Stimulated activated CD8-positive, alpha-beta memory T cell treated with anti-CD3 and anti-CD28 coated beads, Interleukin-15, amount 100 ng/mL, for 24 hours (primary cell): Measurements from ENCODE around the gene FGF14.

Experiments used
- DNase-seq: peaks from one replicate; pipeline ENCODE4 v3.0.0-alpha.2; 2020; ENCODE audit warnings: low read depth

FGF14 gene

GRCh38 chr13:102250448-102250847, 151.4 kb downstream of the FGF14 start:
- no peak for DNase-seq

- no peak for DNase-seq
These were observed 157.1 kb downstream of the FGF14 start for GRCh38 chr13:102244607-102245227.

- no peak for DNase-seq
These were observed 161.7 kb downstream of the FGF14 start for GRCh38 chr13:102240110-102240509.

GRCh38 chr13:102237230-102237629, 164.6 kb downstream of the FGF14 start:
- DNase-seq = no peak

GRCh38 chr13:102236830-102237229, 165.0 kb downstream of the FGF14 start:
- no peak for DNase-seq

GRCh38 chr13:102236341-102236740, 165.5 kb downstream of the FGF14 start:
- no peak for DNase-seq

GRCh38 chr13:102235689-102236088, 166.2 kb downstream of the FGF14 start:
- DNase-seq = no peak

GRCh38 chr13:102234618-102235017, 167.2 kb downstream of the FGF14 start:
- no peak for DNase-seq

GRCh38 chr13:102233566-102234208, 168.2 kb downstream of the FGF14 start:
- no peak for DNase-seq

- DNase-seq = no peak
These were observed 170.4 kb downstream of the FGF14 start for GRCh38 chr13:102231479-102231878.

GRCh38 chr13:102227741-102228140, 174.1 kb downstream of the FGF14 start:
- DNase-seq = no peak

- DNase-seq = no peak
These were observed 175.3 kb downstream of the FGF14 start for GRCh38 chr13:102226591-102226990.

- DNase-seq = no peak
These were observed 176.0 kb downstream of the FGF14 start for GRCh38 chr13:102225892-102226291.

- DNase-seq = no peak
These were observed 181.1 kb downstream of the FGF14 start for GRCh38 chr13:102220681-102221228.

- no peak for DNase-seq
These were observed 186.9 kb downstream of the FGF14 start for GRCh38 chr13:102214956-102215355.

- no peak for DNase-seq
These were observed 189.1 kb downstream of the FGF14 start for GRCh38 chr13:102212729-102213128.

- no peak for DNase-seq
These were observed 193.5 kb downstream of the FGF14 start for GRCh38 chr13:102208347-102208746.

GRCh38 chr13:102207680-102208342, 194.0 kb downstream of the FGF14 start:
- DNase-seq = no peak

GRCh38 chr13:102203718-102204117, 198.1 kb downstream of the FGF14 start:
- DNase-seq = no peak

- DNase-seq = no peak
These were observed 203.2 kb downstream of the FGF14 start for GRCh38 chr13:102198418-102199311.

- no peak for DNase-seq
These were observed 204.7 kb downstream of the FGF14 start for GRCh38 chr13:102197193-102197592.
